NCI-H526 treated with DMSO at 0.1 percent for 48 hours (cell line): ENCODE data around the gene NOL12.

ENCODE experiments used
- DNase-seq: peaks from one replicate; lab custom pipeline; 2025; lab: John Stamatoyannopoulos, UW

Gene NOL12

GRCh38 chr22:37659066-37659896 is 26.9 kb upstream of the NOL12 start:
- DNase-seq: no peak

GRCh38 chr22:37659897-37660708 is 26.0 kb upstream of the NOL12 start:
- DNase-seq: no peak

- DNase-seq: no peak
Observed at GRCh38 chr22:37660709-37661045, 25.5 kb upstream of the NOL12 start.

- no peak for DNase-seq
Observed at GRCh38 chr22:37661160-37661924, 24.8 kb upstream of the NOL12 start.

- DNase-seq: no peak
Observed at GRCh38 chr22:37662039-37662438, 24.1 kb upstream of the NOL12 start.

GRCh38 chr22:37663521-37664140 is 22.5 kb upstream of the NOL12 start:
- DNase-seq: no peak

GRCh38 chr22:37664249-37665101 is 21.7 kb upstream of the NOL12 start:
- no peak for DNase-seq

- DNase-seq: no peak
Observed at GRCh38 chr22:37665487-37665886, 20.7 kb upstream of the NOL12 start.

GRCh38 chr22:37669586-37669985 is 16.6 kb upstream of the NOL12 start:
- DNase-seq: no peak

- no peak for DNase-seq
Observed at GRCh38 chr22:37672206-37672919, 13.8 kb upstream of the NOL12 start.

GRCh38 chr22:37672920-37673455 is 13.2 kb upstream of the NOL12 start:
- no peak for DNase-seq

- DNase-seq: no peak
Observed at GRCh38 chr22:37674248-37674647, 11.9 kb upstream of the NOL12 start.

GRCh38 chr22:37674951-37675929 is 10.9 kb upstream of the NOL12 start, which contains the start of gene LGALS1:
Gene LGALS1, plus strand, starts transcription at chr22:37675636. Its CDS starts 67 bp downstream, at chr22:37675703.
- no peak for DNase-seq

GRCh38 chr22:37675930-37676735 is 10.0 kb upstream of the NOL12 start:
- no peak for DNase-seq

GRCh38 chr22:37676736-37677492 is 9.2 kb upstream of the NOL12 start:
- DNase-seq: no peak

GRCh38 chr22:37677493-37677974 is 8.6 kb upstream of the NOL12 start:
- no peak for DNase-seq

- DNase-seq: no peak
Observed at GRCh38 chr22:37678372-37678771, 7.8 kb upstream of the NOL12 start.
